ENCODE data around the gene C16orf92. TPM values are rescaled to one million over a fixed set of nuclear protein-coding genes. Genes with fewer than 3 reads are reported as not detected.
A peak's percentile ranks its signal among the peaks of the same experiment; 100 is the strongest.

C16orf92 gene
- total RNA-seq, 1 experiment from 2014 or later: not detected

DNA sequence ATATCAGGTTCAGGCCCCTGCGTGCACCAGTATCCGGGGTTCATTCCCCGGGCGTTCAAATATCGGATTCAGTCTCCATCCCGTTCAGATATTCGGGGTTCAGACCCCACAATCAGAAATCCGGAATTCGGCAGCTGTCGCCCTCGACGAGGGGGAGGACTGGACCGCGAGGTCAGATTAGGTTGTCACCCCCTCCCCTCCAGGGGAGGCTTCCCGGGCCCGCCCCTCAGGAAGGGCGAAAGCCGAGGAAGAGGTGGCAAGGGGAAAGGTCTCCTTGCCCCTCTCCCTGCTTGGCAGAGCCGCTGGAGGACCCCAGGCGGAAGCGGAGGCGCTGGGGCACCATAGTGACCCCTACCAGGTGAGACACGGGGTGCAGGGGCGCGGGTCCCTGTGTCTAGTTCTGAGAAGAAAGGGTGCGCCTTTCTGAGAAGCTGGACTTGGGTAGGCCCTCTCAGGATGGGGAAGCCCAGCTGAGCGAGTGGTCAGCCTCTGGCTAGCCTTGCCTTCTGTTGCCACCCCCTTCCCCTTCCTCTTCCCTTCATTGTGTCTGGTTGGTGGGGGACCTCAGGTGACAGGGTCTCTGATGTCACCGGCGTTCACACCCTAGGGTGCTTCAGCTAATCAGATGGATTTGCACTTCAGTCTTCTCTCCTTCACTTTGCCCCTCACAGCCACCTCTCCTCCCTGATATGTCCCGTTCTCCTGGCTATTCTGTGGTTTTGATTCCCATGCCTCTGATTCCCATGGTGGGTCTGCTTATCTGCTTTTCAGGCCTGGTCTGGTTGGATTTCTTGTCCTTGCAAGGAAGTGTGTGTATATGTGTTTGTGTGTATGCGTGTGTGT is 48.5 kb upstream of the C16orf92 start:
- Histone ChIP-seq H3K9me2 (ENCODE audit: insufficient read depth) (no peaks in the 10 kb centered on the region), H3F3A (ENCODE audit: insufficient read depth, low read depth) (peaks cover 15% of the 10 kb centered on the region; the same call in 1 of the 2 replicates), H3K79me2 (ENCODE audit: low read depth) (peaks cover 41% of the 10 kb centered on the region), H3K4me1 (replicated peaks; ENCODE audit: insufficient read depth) (peaks cover 19% of the 10 kb centered on the region), H2AFZ (peak overlapping the region; percentile 94), H3K4me2 (peak overlapping the region; percentile 91), H3K27me3 (ENCODE audit: insufficient read depth, low read depth) (no peaks in the 10 kb centered on the region), H4K20me1 (ENCODE audit: insufficient read depth) (peaks cover 21% of the 10 kb centered on the region; the same call in 1 of the 2 replicates), H3K4me3 (peak overlapping the region; percentile 84), H3K27ac (peak overlapping the region; percentile 8; the same call in 1 of the 2 replicates), H3K9me3 (ENCODE audit: insufficient read depth, low read depth) (no peaks in the 10 kb centered on the region), H3K36me3 (ENCODE audit: low read depth) (peaks cover 11% of the 10 kb centered on the region; the same call in 1 of the 2 replicates)
- peak in 1 of 2 experiments; percentile 32 for DNase-seq
- ChIA-PET CTCF (interaction anchor here (0.9 kb wide), 1 partner anchor 49 kb away, joined by 3 read pairs; the partner anchor contains the start of gene KCTD13), POLR2A (ENCODE audit: unreplicated experiment) (interaction anchor here (1.3 to 1.7 kb wide), 2 partner anchors 13 to 48 kb away, joined by 22 read pairs; partner anchors contain the start of genes KCTD13 and TMEM219)
- intact Hi-C loops (cut with micrococcal nuclease; ENCODE audit: unreplicated experiment): no loop called here
- BruUV-seq (replicated peaks): TSS peak; percentile 98
- TF ChIP-seq EZH2 (IDR thresholded peaks at IDR 0.05; ENCODE audit: low read depth): no peak
- TF ChIP-seq, protein P1, sequence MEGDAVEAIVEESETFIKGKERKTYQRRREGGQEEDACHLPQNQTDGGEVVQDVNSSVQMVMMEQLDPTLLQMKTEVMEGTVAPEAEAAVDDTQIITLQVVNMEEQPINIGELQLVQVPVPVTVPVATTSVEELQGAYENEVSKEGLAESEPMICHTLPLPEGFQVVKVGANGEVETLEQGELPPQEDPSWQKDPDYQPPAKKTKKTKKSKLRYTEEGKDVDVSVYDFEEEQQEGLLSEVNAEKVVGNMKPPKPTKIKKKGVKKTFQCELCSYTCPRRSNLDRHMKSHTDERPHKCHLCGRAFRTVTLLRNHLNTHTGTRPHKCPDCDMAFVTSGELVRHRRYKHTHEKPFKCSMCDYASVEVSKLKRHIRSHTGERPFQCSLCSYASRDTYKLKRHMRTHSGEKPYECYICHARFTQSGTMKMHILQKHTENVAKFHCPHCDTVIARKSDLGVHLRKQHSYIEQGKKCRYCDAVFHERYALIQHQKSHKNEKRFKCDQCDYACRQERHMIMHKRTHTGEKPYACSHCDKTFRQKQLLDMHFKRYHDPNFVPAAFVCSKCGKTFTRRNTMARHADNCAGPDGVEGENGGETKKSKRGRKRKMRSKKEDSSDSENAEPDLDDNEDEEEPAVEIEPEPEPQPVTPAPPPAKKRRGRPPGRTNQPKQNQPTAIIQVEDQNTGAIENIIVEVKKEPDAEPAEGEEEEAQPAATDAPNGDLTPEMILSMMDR (conservative IDR thresholded peaks at IDR 0.05): no peak

DNA sequence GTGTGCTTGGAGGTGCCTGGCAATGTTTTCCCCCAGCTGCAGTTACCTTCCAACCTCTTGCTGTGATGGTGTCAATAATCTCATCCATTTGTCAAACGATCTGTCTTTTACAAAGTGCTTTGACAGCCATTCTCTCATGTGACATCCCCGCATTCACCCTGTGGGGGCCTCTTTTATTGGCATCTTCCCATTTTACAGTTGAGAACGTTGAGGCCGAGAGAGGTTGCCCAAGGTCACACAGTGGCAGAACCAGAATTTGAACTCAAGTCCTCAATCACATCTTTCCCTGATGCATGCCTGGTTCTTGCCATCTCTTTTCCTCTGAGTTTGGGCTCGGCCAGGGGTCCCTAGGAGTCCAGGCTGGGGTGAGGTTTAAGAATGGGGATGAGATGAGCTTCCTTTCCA is 47.9 kb upstream of the C16orf92 start:
- no peaks in the 10 kb centered on the region for H3K27me3 ChIP-seq (ENCODE audit: insufficient read depth, low read depth)
- H3K79me2 ChIP-seq (ENCODE audit: low read depth): peaks cover 41% of the 10 kb centered on the region
- DNase-seq: no peak
- TF ChIP-seq EZH2 (IDR thresholded peaks at IDR 0.05; ENCODE audit: low read depth): no peak
- TF ChIP-seq, protein P1 (conservative IDR thresholded peaks at IDR 0.05): no peak
- ChIA-PET POLR2A (ENCODE audit: unreplicated experiment) (no interaction called here), CTCF (interaction anchor here (0.5 to 0.6 kb wide), 2 partner anchors 19 to 74 kb away, joined by 3 to 6 read pairs; no protein-coding TSS in a partner anchor)
- peaks cover 19% of the 10 kb centered on the region for H3K4me1 ChIP-seq (replicated peaks; ENCODE audit: insufficient read depth)
- H3K9me3 ChIP-seq (ENCODE audit: insufficient read depth, low read depth): no peaks in the 10 kb centered on the region
- H3K27ac ChIP-seq: no peak overlapping the region
- H3F3A ChIP-seq (ENCODE audit: insufficient read depth, low read depth): peaks cover 15% of the 10 kb centered on the region; the same call in 1 of the 2 replicates
- peak overlapping the region; percentile 84 for H3K4me3 ChIP-seq
- no peak overlapping the region for H2AFZ ChIP-seq
- BruUV-seq (replicated peaks): TSS peak; percentile 37
- H3K9me2 ChIP-seq (ENCODE audit: insufficient read depth): no peaks in the 10 kb centered on the region
- peak overlapping the region; percentile 91 for H3K4me2 ChIP-seq
- intact Hi-C loops (cut with micrococcal nuclease; ENCODE audit: unreplicated experiment): no loop called here
- H4K20me1 ChIP-seq (ENCODE audit: insufficient read depth): peaks cover 21% of the 10 kb centered on the region; the same call in 1 of the 2 replicates
- peaks cover 17% of the 10 kb centered on the region; the same call in 1 of the 2 replicates for H3K36me3 ChIP-seq (ENCODE audit: low read depth)

DNA sequence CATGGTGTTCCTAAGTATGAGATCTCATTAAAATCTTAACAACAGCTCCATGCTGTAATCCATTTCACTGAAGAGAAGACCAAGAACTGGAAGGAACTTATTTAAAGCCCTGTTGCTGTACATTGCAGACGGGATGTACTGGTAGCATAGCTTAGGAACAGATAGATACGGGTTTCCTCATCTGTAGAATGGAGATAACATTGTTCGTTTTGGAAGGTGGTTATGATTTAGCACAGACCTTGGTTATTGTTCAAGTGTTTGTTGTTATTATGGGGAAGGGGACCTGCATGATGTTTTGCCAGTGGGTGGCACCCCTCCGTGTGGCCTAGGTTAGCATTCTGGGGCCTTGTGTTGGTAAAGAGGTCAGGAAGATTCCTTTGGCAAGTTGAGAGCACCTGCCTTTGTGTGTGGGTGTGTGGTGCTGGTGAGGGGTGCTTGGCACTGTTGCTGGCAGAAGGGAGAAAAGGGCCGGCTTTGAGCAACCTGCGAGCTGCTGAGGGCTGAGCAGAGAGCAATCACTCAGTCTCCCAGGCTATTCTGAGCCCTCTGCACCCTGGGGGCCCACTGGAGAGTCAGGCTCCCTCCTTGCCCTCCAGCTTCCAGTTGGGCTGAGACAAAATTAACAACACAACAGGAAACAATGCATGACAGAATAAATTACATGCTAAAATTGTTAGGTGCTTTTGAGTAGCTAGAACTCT is 47.0 kb upstream of the C16orf92 start:
- peaks cover 21% of the 10 kb centered on the region; the same call in 1 of the 2 replicates for H4K20me1 ChIP-seq (ENCODE audit: insufficient read depth)
- H3K9me2 ChIP-seq (ENCODE audit: insufficient read depth): no peaks in the 10 kb centered on the region
- peaks cover 22% of the 10 kb centered on the region; the same call in 1 of the 2 replicates for H3K36me3 ChIP-seq (ENCODE audit: low read depth)
- H3K9me3 ChIP-seq (ENCODE audit: insufficient read depth, low read depth): no peaks in the 10 kb centered on the region
- peak overlapping the region; percentile 91 for H3K4me2 ChIP-seq
- H2AFZ ChIP-seq: no peak overlapping the region
- H3K27me3 ChIP-seq (ENCODE audit: insufficient read depth, low read depth): no peaks in the 10 kb centered on the region
- peaks cover 19% of the 10 kb centered on the region for H3K4me1 ChIP-seq (replicated peaks; ENCODE audit: insufficient read depth)
- H3F3A ChIP-seq (ENCODE audit: insufficient read depth, low read depth): peaks cover 15% of the 10 kb centered on the region; the same call in 1 of the 2 replicates
- ChIA-PET POLR2A (ENCODE audit: unreplicated experiment) (interaction anchor here (0.6 kb wide), 1 partner anchor 20 kb away, joined by 5 read pairs; the partner anchor contains the start of gene HIRIP3), CTCF (interaction anchor here (0.5 to 0.6 kb wide), 2 partner anchors 18 to 75 kb away, joined by 3 to 6 read pairs; no protein-coding TSS in a partner anchor)
- no TSS peak for BruUV-seq (replicated peaks)
- H3K27ac ChIP-seq: no peak overlapping the region
- no peak for DNase-seq
- intact Hi-C loops (cut with micrococcal nuclease; ENCODE audit: unreplicated experiment): no loop called here
- TF ChIP-seq, protein P1 (conservative IDR thresholded peaks at IDR 0.05): no peak
- TF ChIP-seq EZH2 (IDR thresholded peaks at IDR 0.05; ENCODE audit: low read depth): no peak
- H3K79me2 ChIP-seq (ENCODE audit: low read depth): peaks cover 41% of the 10 kb centered on the region
- H3K4me3 ChIP-seq: peak overlapping the region; percentile 84; the same call in 1 of the 2 replicates
